K562 (cell line): ENCODE results near the gene KCNK3. TPM values are rescaled to one million over a fixed set of nuclear protein-coding genes. Genes with fewer than 3 reads are reported as not detected.

Experiments used
- BMI1 ChIP-seq: fragments of 150-350 bp; IDR thresholded peaks from 2 replicates; pipeline ENCODE4 v1.6.1; 2014; ENCODE audit warnings: low read length
- BRCA1 ChIP-seq, 2 experiments: fragments of 450-650 bp in 1 of 2; sonication (generic) in 1 of 2; formaldehyde crosslinking in 1 of 2; IDR thresholded peaks; 2 replicates each; pipeline versions ENCODE4 v1.5.0 to v1.6.1; 2017 to 2020; ENCODE audit warnings: mild to moderate bottlenecking in 1 of 2, missing genetic modification reagents in 1 of 2
- CBX2 ChIP-seq: fragments of 200-600 bp; sonication (generic); IDR thresholded peaks from one replicate; pipeline ENCODE4 v1.6.1; 2012; ENCODE audit warnings: mild to moderate bottlenecking, low read length, inconsistent platforms; ENCODE audit not compliant: insufficient read depth, poor library complexity, severe bottlenecking
- CEBPG ChIP-seq, 3 experiments: fragments of 200-800 bp in 1 of 3; sonication (Bioruptor generic) in 1 of 3; sonication (generic) in 1 of 3; formaldehyde crosslinking in 1 of 3; IDR thresholded peaks in 2 of 3; conservative IDR thresholded peaks in 1 of 3; 2 replicates each; pipeline versions ENCODE4 v1.6.1 to v1.8.0; 2016 to 2022; ENCODE audit warnings: missing compliant biosample characterization in 2 of 3, missing genetic modification characterization in 2 of 3, mild to moderate bottlenecking in 1 of 3, missing genetic modification reagents in 1 of 3
- FOXP1 ChIP-seq: sonication (generic); formaldehyde crosslinking; IDR thresholded peaks from 2 replicates; pipeline ENCODE4 v1.8.0; 2022; ENCODE audit warnings: mild to moderate bottlenecking, missing genetic modification reagents
- KAT7 ChIP-seq: sonication (generic); formaldehyde crosslinking; IDR thresholded peaks from 2 replicates; pipeline ENCODE4 v1.8.0; 2022; ENCODE audit warnings: missing genetic modification reagents, mild to moderate bottlenecking, borderline replicate concordance
- NRF1 ChIP-seq, 2 experiments: fragments of 450-650 bp; IDR thresholded peaks in 1 of 2; conservative IDR thresholded peaks in 1 of 2; 2 replicates each; pipeline ENCODE4 v1.6.1; 2014; ENCODE audit warnings: mild to moderate bottlenecking in 2 of 2
- SMAD2 ChIP-seq: fragments of 150-350 bp; IDR thresholded peaks from 2 replicates; pipeline ENCODE4 v1.6.1; 2014; ENCODE audit warnings: low read depth, mild to moderate bottlenecking, low read length
- SMARCC2 ChIP-seq: fragments of 450-650 bp; IDR thresholded peaks from 2 replicates; pipeline ENCODE4 v1.6.1; 2017; ENCODE audit warnings: antibody characterized with exemption, moderate library complexity, mild to moderate bottlenecking, low read depth
- ZBED1 ChIP-seq: IDR thresholded peaks from 2 replicates; pipeline ENCODE4 v1.6.1; 2014
- ZFP36 ChIP-seq: fragments of 150-350 bp; IDR thresholded peaks from 2 replicates; pipeline ENCODE4 v1.6.1; 2018; ENCODE audit warnings: low read length, low read depth; ENCODE audit not compliant: partially characterized antibody
- ZMIZ1 ChIP-seq, 2 experiments: fragments of 150-350 bp in 1 of 2; IDR thresholded peaks; 2 replicates each; pipeline ENCODE4 v1.6.1; 2012 to 2016; ENCODE audit warnings: low read depth in 2 of 2, low read length in 2 of 2, mild to moderate bottlenecking in 1 of 2, moderate library complexity in 1 of 2
- polyA plus RNA-seq, 8 experiments: library from polyadenylated mRNA; depleted of rRNA in 4 of 8; stranded (reverse) in 5 of 8; unstranded in 3 of 8; fragments of >200 nt; fragmentation: Nextera tagmentation in 2 of 8; fragmentation: Illumina TruSeq in 1 of 8; extraction: Ambion mirVana in 2 of 8; extraction: Trizol in 1 of 8; gene quantifications; 2 replicates each; pipeline versions ENCODE4 v1.2.1 to v1.2.3, GENCODE V29; 2011 to 2014; ENCODE audit warnings: inconsistent platforms in 1 of 8, missing spikeins in 1 of 8
- total RNA-seq, 7 experiments: library from RNA; depleted of rRNA in 6 of 7; stranded (reverse); fragments of >200 nt in 6 of 7; fragmentation: Illumina TruSeq in 2 of 7; extraction: Trizol in 2 of 7; gene quantifications; 2 replicates each; pipeline versions ENCODE4 v1.2.1 to v1.2.3, GENCODE V29; 2011 to 2021; ENCODE audit warnings: low replicate concordance in 1 of 7
- TF ChIP-seq, protein P1 (sequence below): sonication (generic); formaldehyde crosslinking; IDR thresholded peaks from 2 replicates; pipeline ENCODE4 v1.8.1; 2023; ENCODE audit warnings: mild to moderate bottlenecking, missing genetic modification reagents, moderate library complexity
- TF ChIP-seq, protein P2 (sequence below): sonication (generic); formaldehyde crosslinking; IDR thresholded peaks from 2 replicates; pipeline ENCODE4 v1.9.0; 2022; ENCODE audit warnings: mild to moderate bottlenecking, missing genetic modification reagents
- TF ChIP-seq, protein P3 (sequence below): fragments of 250-450 bp; sonication (Bioruptor Pico); IDR thresholded peaks from 2 replicates; pipeline ENCODE4 v1.8.0; 2021; ENCODE audit warnings: mild to moderate bottlenecking, moderate library complexity
- TF ChIP-seq, protein P4 (sequence below): sonication (generic); formaldehyde crosslinking; IDR thresholded peaks from 2 replicates; pipeline ENCODE4 v1.9.0; 2022; ENCODE audit warnings: mild to moderate bottlenecking, missing genetic modification reagents
- TF ChIP-seq, protein P5 (sequence below), 2 experiments: fragments of 450-650 bp in 1 of 2; sonication (generic) in 1 of 2; formaldehyde crosslinking in 1 of 2; IDR thresholded peaks in 1 of 2; conservative IDR thresholded peaks in 1 of 2; 2 replicates each; pipeline versions ENCODE4 v1.6.1 to v1.8.1; 2016 to 2023; ENCODE audit warnings: mild to moderate bottlenecking in 2 of 2, moderate library complexity in 2 of 2, inconsistent platforms in 1 of 2, missing genetic modification reagents in 1 of 2

The KCNK3 gene
- total and polyA plus RNA-seq, 9 of the 15 experiments (the other 6 are each of a cell fraction or from before 2014, with no cell fraction given) = 0.01 to 0.20 (median 0.07) TPM; not detected in 5

- peak; percentile 80; the same call in 1 of the 2 replicates for TF ChIP-seq ZBED1
- TF ChIP-seq, protein P1, sequence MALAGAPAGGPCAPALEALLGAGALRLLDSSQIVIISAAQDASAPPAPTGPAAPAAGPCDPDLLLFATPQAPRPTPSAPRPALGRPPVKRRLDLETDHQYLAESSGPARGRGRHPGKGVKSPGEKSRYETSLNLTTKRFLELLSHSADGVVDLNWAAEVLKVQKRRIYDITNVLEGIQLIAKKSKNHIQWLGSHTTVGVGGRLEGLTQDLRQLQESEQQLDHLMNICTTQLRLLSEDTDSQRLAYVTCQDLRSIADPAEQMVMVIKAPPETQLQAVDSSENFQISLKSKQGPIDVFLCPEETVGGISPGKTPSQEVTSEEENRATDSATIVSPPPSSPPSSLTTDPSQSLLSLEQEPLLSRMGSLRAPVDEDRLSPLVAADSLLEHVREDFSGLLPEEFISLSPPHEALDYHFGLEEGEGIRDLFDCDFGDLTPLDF (CRISPR knock-in tag) = no peak
- no peak for TF ChIP-seq BRCA1 (IDR thresholded peaks at IDR 0.05)
- no peak for TF ChIP-seq BRCA1 (CRISPR knock-in tag; IDR thresholded peaks at IDR 0.05)
- TF ChIP-seq FOXP1 (CRISPR knock-in tag) = peak; percentile 91
- TF ChIP-seq ZMIZ1 (IDR thresholded peaks at IDR 0.05; ENCODE audit: low read depth in 2 of 2, low read length in 2 of 2) = peak in 1 of 2 experiments; percentile 83; a peak in 2 of 4 replicates
- TF ChIP-seq, protein P2, sequence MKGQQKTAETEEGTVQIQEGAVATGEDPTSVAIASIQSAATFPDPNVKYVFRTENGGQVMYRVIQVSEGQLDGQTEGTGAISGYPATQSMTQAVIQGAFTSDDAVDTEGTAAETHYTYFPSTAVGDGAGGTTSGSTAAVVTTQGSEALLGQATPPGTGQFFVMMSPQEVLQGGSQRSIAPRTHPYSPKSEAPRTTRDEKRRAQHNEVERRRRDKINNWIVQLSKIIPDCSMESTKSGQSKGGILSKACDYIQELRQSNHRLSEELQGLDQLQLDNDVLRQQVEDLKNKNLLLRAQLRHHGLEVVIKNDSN (CRISPR knock-in tag) = peak; percentile 89
- no peak for TF ChIP-seq SMAD2
- TF ChIP-seq, protein P3, sequence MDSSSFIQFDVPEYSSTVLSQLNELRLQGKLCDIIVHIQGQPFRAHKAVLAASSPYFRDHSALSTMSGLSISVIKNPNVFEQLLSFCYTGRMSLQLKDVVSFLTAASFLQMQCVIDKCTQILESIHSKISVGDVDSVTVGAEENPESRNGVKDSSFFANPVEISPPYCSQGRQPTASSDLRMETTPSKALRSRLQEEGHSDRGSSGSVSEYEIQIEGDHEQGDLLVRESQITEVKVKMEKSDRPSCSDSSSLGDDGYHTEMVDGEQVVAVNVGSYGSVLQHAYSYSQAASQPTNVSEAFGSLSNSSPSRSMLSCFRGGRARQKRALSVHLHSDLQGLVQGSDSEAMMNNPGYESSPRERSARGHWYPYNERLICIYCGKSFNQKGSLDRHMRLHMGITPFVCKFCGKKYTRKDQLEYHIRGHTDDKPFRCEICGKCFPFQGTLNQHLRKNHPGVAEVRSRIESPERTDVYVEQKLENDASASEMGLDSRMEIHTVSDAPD (CRISPR knock-in tag) = no peak
- TF ChIP-seq NRF1 (conservative IDR thresholded peaks at IDR 0.05 in 1 of 2, IDR thresholded peaks at IDR 0.05 in 1 of 2) = peak; percentile 11 to 47; a peak in 2 of 4 replicates
- TF ChIP-seq KAT7 (CRISPR knock-in tag) = 0 out of 2 replicates have a peak, but pooled peaks have one; percentile 15
- TF ChIP-seq CBX2 = no peak
- TF ChIP-seq BMI1 = no peak
- TF ChIP-seq CEBPG (CRISPR knock-in tag; IDR thresholded peaks at IDR 0.05) = peak; percentile 59
- TF ChIP-seq CEBPG (tag; conservative IDR thresholded peaks at IDR 0.05 in 1 of 2, IDR thresholded peaks at IDR 0.05 in 1 of 2) = no peak
- peak; percentile 82 for TF ChIP-seq SMARCC2
- TF ChIP-seq, protein P4, sequence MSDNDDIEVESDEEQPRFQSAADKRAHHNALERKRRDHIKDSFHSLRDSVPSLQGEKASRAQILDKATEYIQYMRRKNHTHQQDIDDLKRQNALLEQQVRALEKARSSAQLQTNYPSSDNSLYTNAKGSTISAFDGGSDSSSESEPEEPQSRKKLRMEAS (CRISPR knock-in tag) = peak; percentile 99
- TF ChIP-seq, protein P5, sequence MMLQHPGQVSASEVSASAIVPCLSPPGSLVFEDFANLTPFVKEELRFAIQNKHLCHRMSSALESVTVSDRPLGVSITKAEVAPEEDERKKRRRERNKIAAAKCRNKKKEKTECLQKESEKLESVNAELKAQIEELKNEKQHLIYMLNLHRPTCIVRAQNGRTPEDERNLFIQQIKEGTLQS (IDR thresholded peaks at IDR 0.05) = peak; percentile 98
- TF ChIP-seq, protein P5 (CRISPR knock-in tag; conservative IDR thresholded peaks at IDR 0.05) = peak; percentile 96
- TF ChIP-seq ZFP36 = no peak
These were observed 76.7 kb downstream of the KCNK3 start (continued) for GRCh38 chr2:26769089-26769761.
